GM19025 (cell line): ENCODE results near the gene CYS1.
"Not testable (repeated sequence)": the region's sequence is repeated elsewhere in the genome, so short reads cannot be mapped to it uniquely, and the experiment has no call there.

Source experiments
- ATAC-seq: cut with Tn5 transposase; IDR thresholded peaks from one replicate; pipeline ENCODE4 v1.9.1; 2021; ENCODE audit warnings: mild to moderate bottlenecking, low read depth, moderate library complexity; ENCODE audit not compliant: unreplicated experiment

CYS1 gene

GRCh38 chr2:10079870-10080535 is at the start of gene CYS1:
CYS1 (minus strand) TSS chr2:10080411; CDS start chr2:10080223, 188 bp downstream.
- ATAC-seq: peak; percentile 34

GRCh38 chr2:10129490-10129889 is 49.3 kb upstream of the CYS1 start:
- ATAC-seq: no peak

GRCh38 chr2:10128420-10128819 is 48.2 kb upstream of the CYS1 start:
- ATAC-seq: no peak

- ATAC-seq: no peak
Measured at GRCh38 chr2:10126632-10127026, 46.4 kb upstream of the CYS1 start.

GRCh38 chr2:10125842-10126631 is 45.8 kb upstream of the CYS1 start:
- ATAC-seq: no peak

- no peak for ATAC-seq
Measured at GRCh38 chr2:10124538-10125045, 44.4 kb upstream of the CYS1 start.

- ATAC-seq: no peak
Measured at GRCh38 chr2:10123281-10123680, 43.1 kb upstream of the CYS1 start.

GRCh38 chr2:10122500-10123280 is 42.5 kb upstream of the CYS1 start, which contains the start of gene RRM2:
RRM2 (plus strand) TSS chr2:10122739; CDS start chr2:10122799, 60 bp downstream.
- ATAC-seq: peak; percentile 57

- ATAC-seq: no peak
Measured at GRCh38 chr2:10120877-10121574, 40.8 kb upstream of the CYS1 start.

GRCh38 chr2:10120158-10120876 is 40.1 kb upstream of the CYS1 start:
- ATAC-seq: peak; percentile 53

GRCh38 chr2:10119601-10120157 is 39.5 kb upstream of the CYS1 start:
- no peak for ATAC-seq

GRCh38 chr2:10119027-10119325 is 38.8 kb upstream of the CYS1 start:
- no peak for ATAC-seq

- ATAC-seq: no peak
Measured at GRCh38 chr2:10109311-10109710, 29.1 kb upstream of the CYS1 start.

GRCh38 chr2:10104906-10105305 is 24.7 kb upstream of the CYS1 start:
- ATAC-seq: not testable (repeated sequence)

- no peak for ATAC-seq
Measured at GRCh38 chr2:10103179-10103578, 23.0 kb upstream of the CYS1 start.

GRCh38 chr2:10101491-10101890 is 21.3 kb upstream of the CYS1 start:
- ATAC-seq: no peak

GRCh38 chr2:10097352-10098148 is 17.3 kb upstream of the CYS1 start:
- ATAC-seq: peak; percentile 76

- ATAC-seq: no peak
Measured at GRCh38 chr2:10096641-10097040, 16.4 kb upstream of the CYS1 start.

GRCh38 chr2:10095175-10095574 is 15.0 kb upstream of the CYS1 start:
- no peak for ATAC-seq
